Activated CD4-positive, alpha-beta T cell treated with anti-CD3 and anti-CD28 coated beads for 36 hours (primary cell): ENCODE measurements around the gene ZNF792. TPM values are rescaled to one million over a fixed set of nuclear protein-coding genes. Genes with fewer than 3 reads are reported as not detected.

ENCODE experiments used
- ATAC-seq: fragments of 200-7000 bp; cut with Tn5 transposase; one replicate; pipeline ENCODE4 v1.10.0; 2021; ENCODE audit warnings: mild to moderate bottlenecking, moderate library complexity
- CTCF ChIA-PET: fragments of 350-600 bp; sonication (Branson Sonifier 250); formaldehyde crosslinking; loops from one replicate; lab custom pipeline; 2021; ENCODE audit warnings: antibody characterized with exemption; lab: Charles Lee
- POLR2A ChIA-PET: fragments of 350-600 bp; sonication (Branson Sonifier 250); formaldehyde crosslinking; loops from one replicate; lab custom pipeline; 2021; ENCODE audit warnings: antibody characterized with exemption, inconsistent platforms; lab: Charles Lee
- DNase-seq: peaks from one replicate; pipeline ENCODE4 v3.0.0-alpha.2; 2020
- H3K27ac Mint-ChIP-seq: one replicate; pipeline ENCODE4 v1.8.0; 2021; ENCODE audit warnings: mixed read lengths
- H3K27me3 Mint-ChIP-seq: one replicate; pipeline ENCODE4 v1.8.0; 2021; ENCODE audit warnings: mixed read lengths
- H3K36me3 Mint-ChIP-seq: one replicate; pipeline ENCODE4 v1.8.0; 2021; ENCODE audit warnings: low read depth, mixed read lengths
- H3K4me1 Mint-ChIP-seq: one replicate; pipeline ENCODE4 v1.8.0; 2021; ENCODE audit warnings: mixed read lengths
- H3K4me3 Mint-ChIP-seq: one replicate; pipeline ENCODE4 v1.8.0; 2021; ENCODE audit warnings: mild to moderate bottlenecking, moderate library complexity, mixed read lengths
- H3K9me3 Mint-ChIP-seq: one replicate; pipeline ENCODE4 v1.8.0; 2021; ENCODE audit warnings: low read depth, mixed read lengths
- intact Hi-C, 2 experiments: fragments of 100-400 bp; cut with DNase I in 1 of 2; cut with micrococcal nuclease in 1 of 2; formaldehyde crosslinking; loops; one replicate each; pipeline versions ENCODE4 v1.14.2 to v1.15.1; 2022 to 2024; cut with DNase I, micrococcal nuclease
- total RNA-seq, 2 experiments: library from RNA; stranded (reverse); gene quantifications; one replicate each; pipeline ENCODE4 v1.2.3, GENCODE V29; 2021

The ZNF792 gene
- total RNA-seq, 2 experiments from 2014 or later = 5.6 to 5.7 TPM

DNA sequence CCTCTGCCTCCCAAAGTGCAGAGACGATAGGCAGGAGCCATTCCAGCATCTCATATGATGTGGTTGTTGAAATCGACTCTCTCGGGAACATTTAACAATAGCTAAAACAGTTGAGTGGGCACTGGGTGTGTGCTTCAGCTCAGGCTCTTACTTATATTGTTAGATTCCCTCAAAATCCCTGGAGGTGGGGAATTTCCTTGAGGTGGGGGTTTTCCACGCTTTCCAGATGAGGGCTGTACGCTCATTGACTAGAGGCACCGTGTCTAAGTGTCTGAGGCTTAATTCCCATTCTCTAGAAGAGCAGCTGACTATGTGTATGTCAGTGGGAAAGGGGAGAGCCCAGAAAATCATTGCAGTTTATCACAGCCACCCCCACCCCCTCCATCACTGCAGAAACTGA is 25.3 kb upstream of the ZNF792 start:
- H3K9me3 Mint-ChIP-seq = peaks cover 3% of the 10 kb centered on the region
- no peaks in the 10 kb centered on the region for H3K27me3 Mint-ChIP-seq
- ChIA-PET POLR2A (interaction anchor here (0.9 to 2.1 kb wide), 5 partner anchors 10 to 723 kb away, joined by 3 to 15 read pairs (median 5); no protein-coding TSS in a partner anchor), CTCF (interaction anchor here (0.6 to 1.9 kb wide), 4 partner anchors 12 to 24 kb away, joined by 3 to 7 read pairs (median 5); no protein-coding TSS in a partner anchor)
- peak overlapping the region; percentile 85 for H3K27ac Mint-ChIP-seq
- H3K36me3 Mint-ChIP-seq = peaks cover 3% of the 10 kb centered on the region
- peak; percentile 3 for ATAC-seq
- H3K4me1 Mint-ChIP-seq = peaks cover 66% of the 10 kb centered on the region
- H3K4me3 Mint-ChIP-seq = no peak overlapping the region
- intact Hi-C loops = loop anchor here (2.0 to 5.0 kb wide), 2 partner anchors 16 to 557 kb away; no protein-coding TSS in a partner anchor
- DNase-seq = no peak

DNA sequence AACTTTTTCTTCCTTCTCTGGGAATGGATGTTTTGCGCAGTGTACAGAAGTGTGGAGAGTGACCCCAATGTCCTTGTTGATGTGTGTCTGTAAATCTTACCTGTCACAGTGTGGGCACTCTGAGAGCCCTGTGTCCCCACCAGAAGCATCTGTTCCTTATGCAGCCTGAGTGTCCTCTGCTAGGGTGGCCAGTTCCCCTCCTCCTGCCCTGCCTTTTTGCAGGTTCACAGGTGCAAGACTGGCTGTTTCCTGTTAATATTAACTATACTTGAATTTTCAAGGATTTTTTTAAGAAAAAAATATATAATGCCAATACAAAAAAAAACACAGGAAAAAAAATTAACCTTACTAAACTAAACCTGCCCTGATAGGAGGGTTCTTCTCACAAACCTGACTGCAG is 24.1 kb upstream of the ZNF792 start:
- Mint-ChIP-seq H3K4me3 (no peak overlapping the region), H3K36me3 (peaks cover 3% of the 10 kb centered on the region), H3K9me3 (peaks cover 3% of the 10 kb centered on the region), H3K4me1 (peaks cover 62% of the 10 kb centered on the region), H3K27me3 (no peaks in the 10 kb centered on the region), H3K27ac (peak overlapping the region; percentile 11)
- POLR2A ChIA-PET = interaction anchor here (0.7 to 1.9 kb wide), 2 partner anchors 13 to 52 kb away, joined by 8 to 10 read pairs; no protein-coding TSS in a partner anchor
- CTCF ChIA-PET = interaction anchor here (1.1 kb wide), 1 partner anchor 17 kb away, joined by 3 read pairs; no protein-coding TSS in a partner anchor
- intact Hi-C loops = loop anchor here (2.0 to 5.0 kb wide), 2 partner anchors 15 to 556 kb away; no protein-coding TSS in a partner anchor
- no peak for ATAC-seq
- no peak for DNase-seq

DNA sequence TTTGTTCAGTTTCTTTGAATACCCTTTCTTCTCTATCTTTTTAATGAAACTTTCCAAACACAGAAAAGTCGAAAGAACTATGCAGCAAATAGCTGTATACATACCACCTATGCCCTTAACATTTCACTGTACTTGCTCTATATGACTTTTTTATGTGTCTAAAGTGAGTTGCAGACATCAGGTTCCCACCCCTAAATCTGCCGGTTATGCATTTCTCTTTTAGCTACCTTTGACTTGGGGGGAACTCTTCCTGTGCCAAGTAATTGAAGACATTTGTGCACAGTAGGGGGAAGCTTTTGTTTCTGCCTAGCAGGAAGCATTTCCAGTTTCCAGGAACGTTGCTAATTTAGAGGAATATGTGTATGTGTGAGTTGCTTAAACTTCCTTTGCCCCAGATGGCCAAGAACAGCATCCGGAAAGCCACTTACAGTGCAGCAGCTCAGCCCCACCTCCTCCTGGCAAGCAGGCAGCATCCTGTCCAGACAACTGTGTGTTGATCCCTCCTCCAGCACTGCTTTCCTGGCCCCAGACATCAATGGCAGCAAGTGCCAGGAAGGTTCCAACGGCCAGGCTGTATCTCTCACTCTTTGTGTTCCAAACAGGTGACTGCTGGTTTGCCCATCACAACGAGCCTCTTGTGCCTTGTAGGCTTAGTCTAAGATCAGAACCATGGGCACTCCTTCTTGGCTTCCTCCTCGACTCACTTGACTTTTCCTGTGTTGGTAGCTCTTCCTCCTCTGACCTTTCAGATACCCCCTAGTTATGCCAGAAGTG is 21.4 kb upstream of the ZNF792 start:
- peak overlapping the region; percentile 48 for H3K4me3 Mint-ChIP-seq
- ATAC-seq = peak; percentile 52
- peaks cover 38% of the 10 kb centered on the region for H3K4me1 Mint-ChIP-seq
- H3K36me3 Mint-ChIP-seq = peaks cover 3% of the 10 kb centered on the region
- peak; percentile 55 for DNase-seq
- CTCF ChIA-PET = interaction anchor here (0.7 to 1.6 kb wide), 9 partner anchors 10 to 58 kb away, joined by 3 to 6 read pairs (median 4); partner anchors contain the start of gene ZNF30
- no peaks in the 10 kb centered on the region for H3K9me3 Mint-ChIP-seq
- POLR2A ChIA-PET = no interaction called here
- peak overlapping the region; percentile 86 for H3K27ac Mint-ChIP-seq
- no peaks in the 10 kb centered on the region for H3K27me3 Mint-ChIP-seq
- intact Hi-C loops = loop anchor here (2.0 to 5.0 kb wide), 2 partner anchors 13 to 553 kb away; no protein-coding TSS in a partner anchor

DNA sequence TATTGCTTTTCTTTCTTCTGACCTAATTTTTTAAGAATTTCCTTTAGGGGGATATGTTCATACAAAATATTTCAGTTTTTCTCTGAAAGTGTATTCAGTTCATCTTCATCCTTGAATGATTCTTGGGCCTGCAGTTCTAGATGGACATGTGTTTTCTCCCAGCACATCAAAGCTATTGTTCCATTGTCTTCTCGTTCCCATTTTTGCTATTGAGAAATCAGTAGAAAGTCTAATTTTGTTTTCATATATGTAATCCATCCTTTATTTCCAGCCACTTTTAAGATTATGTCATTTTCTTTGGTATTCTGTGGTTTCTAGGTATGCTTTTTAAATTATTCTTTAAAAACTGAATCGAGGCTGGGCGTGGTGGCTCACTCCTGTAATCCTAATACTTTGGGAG is 20.3 kb upstream of the ZNF792 start:
- CTCF ChIA-PET = interaction anchor here (0.6 to 1.1 kb wide), 5 partner anchors 12 to 251 kb away, joined by 3 read pairs; no protein-coding TSS in a partner anchor
- H3K27me3 Mint-ChIP-seq = no peaks in the 10 kb centered on the region
- DNase-seq (no peak), ATAC-seq (no peak)
- no peak overlapping the region for H3K4me3 Mint-ChIP-seq
- peaks cover 28% of the 10 kb centered on the region for H3K4me1 Mint-ChIP-seq
- no peaks in the 10 kb centered on the region for H3K9me3 Mint-ChIP-seq
- peaks cover 3% of the 10 kb centered on the region for H3K36me3 Mint-ChIP-seq
- H3K27ac Mint-ChIP-seq = no peak overlapping the region
- POLR2A ChIA-PET = no interaction called here
- intact Hi-C loops = loop anchor here in 1 of 2 experiments (2.0 kb wide), 1 partner anchor 15 kb away; no protein-coding TSS in a partner anchor

DNA sequence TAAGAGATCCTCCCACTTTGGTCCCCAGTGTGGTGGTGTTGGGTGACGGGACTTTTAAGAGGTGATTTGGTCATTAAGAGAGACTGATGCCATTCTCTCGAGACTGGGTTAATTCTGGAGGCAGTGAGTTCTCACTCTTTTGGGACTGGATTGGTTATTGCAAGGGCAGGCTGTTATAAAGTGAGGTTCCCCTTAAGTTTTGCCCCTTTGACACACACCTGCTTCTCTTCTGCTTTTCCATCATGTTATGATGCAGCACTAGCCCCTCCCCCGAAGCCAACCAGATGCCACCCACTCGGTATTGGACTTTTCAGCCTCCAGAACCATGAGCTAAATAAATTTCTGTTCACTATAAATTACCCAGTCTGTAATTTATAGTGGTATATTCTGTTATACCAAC is 19.8 kb upstream of the ZNF792 start:
- ATAC-seq (no peak), DNase-seq (no peak)
- Mint-ChIP-seq H3K9me3 (no peaks in the 10 kb centered on the region), H3K27ac (no peak overlapping the region), H3K4me1 (peaks cover 23% of the 10 kb centered on the region), H3K27me3 (no peaks in the 10 kb centered on the region), H3K36me3 (peaks cover 3% of the 10 kb centered on the region), H3K4me3 (no peak overlapping the region)
- ChIA-PET POLR2A (no interaction called here), CTCF (interaction anchor here (0.8 to 2.0 kb wide), 5 partner anchors 12 to 61 kb away, joined by 3 to 4 read pairs (median 3); no protein-coding TSS in a partner anchor)
- intact Hi-C loops = loop anchor here in 1 of 2 experiments (2.0 kb wide), 1 partner anchor 15 kb away; no protein-coding TSS in a partner anchor

DNA sequence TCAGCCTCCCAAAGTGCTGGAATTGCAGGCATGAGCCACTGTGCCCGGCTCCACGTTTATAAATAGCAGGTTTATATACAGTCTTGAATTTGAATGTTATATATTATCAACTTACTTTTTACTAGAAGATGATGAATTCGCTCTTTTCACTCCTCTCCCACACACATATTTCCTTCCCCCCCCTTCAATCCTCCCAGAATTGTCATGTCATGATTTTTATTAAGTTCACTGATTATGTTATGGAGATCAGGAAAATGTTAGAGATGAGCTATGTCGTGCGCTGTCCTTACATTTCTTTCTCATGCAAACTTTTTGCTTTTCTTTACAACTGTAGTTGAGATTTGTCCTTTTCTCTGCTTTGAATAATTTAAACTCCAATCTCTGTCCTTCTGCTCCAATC is 18.2 kb upstream of the ZNF792 start:
- peaks cover 13% of the 10 kb centered on the region for H3K4me1 Mint-ChIP-seq
- ATAC-seq (no peak), DNase-seq (no peak)
- H3K36me3 Mint-ChIP-seq = peaks cover 3% of the 10 kb centered on the region
- no peak overlapping the region for H3K27ac Mint-ChIP-seq
- H3K27me3 Mint-ChIP-seq = no peaks in the 10 kb centered on the region
- ChIA-PET POLR2A (no interaction called here), CTCF (interaction anchor here (1.0 to 2.0 kb wide), 3 partner anchors 8 to 31 kb away, joined by 4 to 6 read pairs (median 4); no protein-coding TSS in a partner anchor)
- intact Hi-C loops = no loop called here
- H3K9me3 Mint-ChIP-seq = no peaks in the 10 kb centered on the region
- no peak overlapping the region for H3K4me3 Mint-ChIP-seq

DNA sequence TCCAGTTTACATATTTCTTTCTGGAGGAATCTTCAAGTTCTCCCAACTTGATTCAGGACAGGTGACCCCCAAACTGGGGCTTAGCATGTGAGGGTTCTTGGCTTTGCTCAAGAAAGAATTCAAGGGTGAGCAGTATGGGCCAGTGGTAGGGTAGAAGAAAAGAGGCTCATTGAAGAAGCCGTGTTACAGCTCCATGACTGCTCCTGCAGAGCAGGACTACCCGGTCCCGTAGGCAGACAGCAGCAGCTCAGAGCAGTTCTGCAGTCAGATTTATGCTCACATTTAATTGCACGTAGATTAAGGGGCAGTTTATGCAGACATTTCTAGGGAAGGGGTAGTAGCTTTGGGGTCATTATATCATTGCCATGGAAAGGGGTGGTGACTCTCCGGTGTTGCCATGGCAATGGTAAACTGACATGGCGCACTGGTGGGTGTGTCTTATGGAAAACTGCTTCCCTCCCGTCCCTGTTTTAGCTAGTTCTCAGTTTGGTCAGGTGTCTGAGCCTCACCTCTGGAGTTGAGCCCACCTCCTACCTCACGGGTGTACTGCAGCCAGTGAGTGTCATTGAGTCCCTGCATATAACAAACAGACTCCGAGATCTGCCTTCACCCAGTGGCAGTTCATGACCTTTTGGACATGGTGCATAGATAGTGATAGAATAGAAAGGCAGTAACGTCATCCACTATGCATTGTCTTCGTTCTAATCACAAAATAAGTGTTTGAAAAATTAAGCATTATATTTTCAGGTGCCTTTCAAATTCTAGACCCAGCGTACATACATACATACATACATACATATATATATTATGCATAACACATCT is 16.0 kb upstream of the ZNF792 start:
- intact Hi-C loops = no loop called here
- POLR2A ChIA-PET = no interaction called here
- Mint-ChIP-seq H3K36me3 (peaks cover 3% of the 10 kb centered on the region), H3K4me3 (no peak overlapping the region), H3K27ac (no peak overlapping the region), H3K27me3 (no peaks in the 10 kb centered on the region), H3K4me1 (peaks cover 11% of the 10 kb centered on the region), H3K9me3 (peaks cover 8% of the 10 kb centered on the region)
- CTCF ChIA-PET = interaction anchor here (1.8 kb wide), 1 partner anchor 32 kb away, joined by 4 read pairs; no protein-coding TSS in a partner anchor
- DNase-seq (no peak), ATAC-seq (no peak)

DNA sequence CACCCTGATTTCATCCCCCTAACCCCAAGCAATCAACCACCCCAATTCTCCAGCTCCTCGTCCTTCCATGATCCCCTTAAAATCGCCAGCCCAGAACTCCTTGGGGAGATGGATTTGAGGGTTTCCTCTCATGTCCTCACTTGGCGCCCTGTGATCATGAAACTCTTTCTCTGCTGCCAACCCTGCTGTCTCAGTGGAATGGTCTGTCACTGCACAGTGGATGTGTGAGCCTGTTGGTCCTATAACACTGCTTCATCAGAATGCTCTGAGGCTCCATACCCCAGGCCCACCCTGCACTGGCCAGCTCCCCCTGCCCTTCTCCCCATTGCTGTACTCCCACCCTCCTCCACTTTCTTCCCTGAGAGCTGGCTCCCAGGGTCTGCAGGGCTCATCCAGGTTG is 12.6 kb upstream of the ZNF792 start:
- POLR2A ChIA-PET = no interaction called here
- CTCF ChIA-PET = interaction anchor here (0.6 to 6.4 kb wide), 3 partner anchors 34 to 166 kb away, joined by 3 to 124 read pairs (median 3); no protein-coding TSS in a partner anchor
- Mint-ChIP-seq H3K4me3 (no peak overlapping the region), H3K4me1 (peaks cover 36% of the 10 kb centered on the region), H3K27me3 (no peaks in the 10 kb centered on the region), H3K9me3 (peaks cover 8% of the 10 kb centered on the region), H3K36me3 (peaks cover 3% of the 10 kb centered on the region), H3K27ac (peak overlapping the region; percentile 47)
- ATAC-seq = no peak
- no peak for DNase-seq
- intact Hi-C loops = no loop called here

DNA sequence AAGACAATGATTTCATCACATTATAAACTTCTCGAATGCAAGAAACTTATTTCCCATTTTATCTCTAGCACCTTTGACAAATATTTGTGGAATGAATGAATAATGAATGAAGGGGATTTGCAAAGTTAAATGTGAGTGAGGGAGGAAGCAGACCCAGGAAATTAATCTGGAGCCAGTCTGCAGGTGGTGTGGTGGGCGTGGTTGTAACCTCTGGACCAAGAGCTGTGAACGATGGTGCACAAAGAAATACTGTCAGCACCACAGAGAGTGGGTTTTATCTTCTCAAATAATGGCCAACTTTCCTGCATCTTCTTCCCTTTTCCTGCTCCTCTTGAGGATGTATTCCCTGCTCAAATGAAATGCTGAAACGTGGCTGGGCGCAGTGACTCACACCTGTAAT is 11.0 kb upstream of the ZNF792 start:
- Mint-ChIP-seq H3K27me3 (no peaks in the 10 kb centered on the region), H3K27ac (peak overlapping the region; percentile 16)
- intact Hi-C loops = no loop called here

DNA sequence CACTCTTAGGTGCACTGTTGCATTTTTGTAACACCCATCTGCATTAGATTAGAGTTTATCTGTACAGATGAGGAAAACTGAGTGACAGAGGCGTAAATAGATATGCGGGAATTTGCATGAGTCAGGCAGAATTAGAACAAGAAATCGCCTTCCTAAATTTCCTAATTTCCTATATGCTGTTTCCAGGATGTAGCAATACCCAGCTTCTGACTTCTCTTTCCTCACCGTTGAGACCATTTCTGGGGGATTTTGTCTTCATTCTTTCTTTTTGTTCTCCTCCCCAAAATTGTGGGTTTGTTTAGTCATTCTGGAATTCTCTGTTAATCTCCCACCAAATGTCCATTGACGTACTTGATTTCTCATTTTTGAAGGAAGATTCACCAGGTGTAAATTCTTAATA is 10.6 kb upstream of the ZNF792 start:
- DNase-seq = no peak
- Mint-ChIP-seq H3K27ac (peak overlapping the region; percentile 16), H3K27me3 (no peaks in the 10 kb centered on the region), H3K4me3 (no peak overlapping the region), H3K36me3 (peaks cover 3% of the 10 kb centered on the region), H3K4me1 (peaks cover 36% of the 10 kb centered on the region), H3K9me3 (peaks cover 12% of the 10 kb centered on the region)
- intact Hi-C loops = loop anchor here in 1 of 2 experiments (5.0 kb wide), 2 partner anchors 168 to 297 kb away; partner anchors contain the start of genes FXYD7, SCGB2B2 and ZNF302
- ChIA-PET CTCF (interaction anchor here (0.8 to 6.4 kb wide), 4 partner anchors 26 to 1837 kb away, joined by 3 to 124 read pairs (median 15); partner anchors contain the start of gene GRAMD1A), POLR2A (interaction anchor here (3.5 kb wide), 1 partner anchor 25 kb away, joined by 14 read pairs; the partner anchor contains the start of gene GRAMD1A)
- no peak for ATAC-seq

More for the DNA sequence above, 11.0 kb upstream of the ZNF792 start:
- ChIA-PET POLR2A (interaction anchor here (3.5 kb wide), 1 partner anchor 25 kb away, joined by 14 read pairs; the partner anchor contains the start of gene GRAMD1A), CTCF (interaction anchor here (0.8 to 6.4 kb wide), 3 partner anchors 25 to 1838 kb away, joined by 3 to 124 read pairs (median 26); partner anchors contain the start of gene GRAMD1A)
- Mint-ChIP-seq H3K4me3 (no peak overlapping the region), H3K4me1 (peaks cover 36% of the 10 kb centered on the region), H3K9me3 (peaks cover 8% of the 10 kb centered on the region), H3K36me3 (peaks cover 3% of the 10 kb centered on the region)
- DNase-seq (no peak), ATAC-seq (no peak)
